Measurements from ENCODE around the gene MR1.
A peak's percentile ranks its signal among the peaks of the same experiment; 100 is the strongest.

MR1 gene

GRCh38 chr1:181094416-181095212, 60.8 kb downstream of the MR1 start:
- no peak for DNase-seq

DNA sequence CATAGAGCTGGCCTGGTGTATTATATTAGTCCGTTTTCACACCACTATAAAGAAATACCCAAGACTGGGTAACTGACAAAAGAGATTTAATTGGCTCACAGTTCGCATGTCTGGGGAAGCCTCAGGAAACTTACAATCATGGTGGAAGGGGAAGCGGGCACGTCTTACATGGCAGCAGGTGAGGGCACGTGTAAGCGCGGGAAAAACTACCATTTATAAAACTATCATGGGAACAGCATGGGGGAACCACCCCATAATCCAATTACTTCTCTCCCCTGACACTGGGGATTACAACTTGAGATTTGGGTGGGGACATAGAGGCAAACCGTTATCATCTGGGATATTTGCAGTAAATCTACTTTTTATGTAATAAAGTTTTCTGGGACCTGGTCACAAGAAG, 61.5 kb downstream of the MR1 start:
- no peak for DNase-seq

DNA sequence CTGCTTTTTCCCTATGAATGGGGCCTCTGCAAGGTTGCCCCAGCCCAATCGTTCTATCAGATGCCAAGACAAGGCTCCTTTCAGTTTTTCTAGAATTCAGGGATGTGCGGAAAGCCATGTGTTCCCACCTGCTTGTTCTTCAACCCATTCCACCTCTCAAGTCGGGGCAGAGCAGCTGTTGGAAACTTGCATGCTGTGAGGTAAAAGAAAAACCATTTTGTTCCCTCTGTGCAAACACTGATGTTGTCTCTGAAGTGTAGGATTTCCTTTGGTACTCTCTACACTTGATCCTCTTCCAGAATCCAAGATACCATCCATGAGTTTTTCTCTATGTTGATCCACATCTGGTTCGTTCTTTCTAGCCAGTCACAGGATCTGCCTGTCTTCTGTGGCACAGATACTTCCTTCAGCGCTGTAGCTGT, 62.0 kb downstream of the MR1 start:
- no peak for DNase-seq

GRCh38 chr1:181097242-181097641, 63.5 kb downstream of the MR1 start:
- DNase-seq, result no peak

- no peak for DNase-seq
Measured at GRCh38 chr1:181099152-181100014, 65.6 kb downstream of the MR1 start.

GRCh38 chr1:181100015-181100905, 66.5 kb downstream of the MR1 start:
- no peak for DNase-seq

- DNase-seq, result no peak
Measured at GRCh38 chr1:181100934-181101333, 67.2 kb downstream of the MR1 start.

- DNase-seq, result no peak
Measured at GRCh38 chr1:181101581-181102226, 67.9 kb downstream of the MR1 start.

GRCh38 chr1:181102841-181103240, 69.1 kb downstream of the MR1 start:
- DNase-seq, result no peak

- DNase-seq, result no peak
Measured at GRCh38 chr1:181103399-181103798, 69.6 kb downstream of the MR1 start.

GRCh38 chr1:181104042-181104789, 70.4 kb downstream of the MR1 start:
- DNase-seq, result no peak

DNA sequence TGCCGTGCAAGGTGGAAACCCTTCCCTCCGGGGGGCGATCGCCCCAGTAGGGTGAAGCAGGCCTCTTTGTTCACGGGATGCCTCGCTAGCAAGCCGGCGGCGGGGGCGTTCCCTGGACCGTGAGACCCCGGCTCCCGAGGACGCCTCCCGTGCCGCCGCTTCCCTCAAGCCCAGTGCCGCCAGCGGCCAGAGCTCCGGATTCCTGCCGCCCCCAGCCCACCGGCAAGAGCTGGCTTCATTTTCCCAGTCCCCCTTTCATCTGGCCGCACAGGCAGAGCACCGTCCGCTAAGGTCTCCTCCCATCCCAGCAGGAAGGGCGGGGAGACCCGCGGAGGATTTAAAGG, 71.0 kb downstream of the MR1 start:
- DNase-seq, result peak; percentile 49

- peak; percentile 90 for DNase-seq
Measured at GRCh38 chr1:181105134-181106021, 71.6 kb downstream of the MR1 start.

- DNase-seq, result no peak
Measured at GRCh38 chr1:181106022-181106312, 72.2 kb downstream of the MR1 start.

GRCh38 chr1:181106479-181106878, 72.7 kb downstream of the MR1 start:
- DNase-seq, result no peak

GRCh38 chr1:181107711-181108110, 73.9 kb downstream of the MR1 start:
- no peak for DNase-seq

- no peak for DNase-seq
Measured at GRCh38 chr1:181108304-181108867, 74.6 kb downstream of the MR1 start.

- no peak for DNase-seq
Measured at GRCh38 chr1:181110013-181110412, 76.2 kb downstream of the MR1 start.
